ENCODE data around the gene SPDYE1. TPM values are rescaled to one million over a fixed set of nuclear protein-coding genes. Genes with fewer than 3 reads are reported as not detected.
"Not testable (repeated sequence)": the region's sequence is repeated elsewhere in the genome, so short reads cannot be mapped to it uniquely, and the experiment has no call there.

SPDYE1 gene
- total RNA-seq, 1 donor from 2014 or later, result not detected

DNA sequence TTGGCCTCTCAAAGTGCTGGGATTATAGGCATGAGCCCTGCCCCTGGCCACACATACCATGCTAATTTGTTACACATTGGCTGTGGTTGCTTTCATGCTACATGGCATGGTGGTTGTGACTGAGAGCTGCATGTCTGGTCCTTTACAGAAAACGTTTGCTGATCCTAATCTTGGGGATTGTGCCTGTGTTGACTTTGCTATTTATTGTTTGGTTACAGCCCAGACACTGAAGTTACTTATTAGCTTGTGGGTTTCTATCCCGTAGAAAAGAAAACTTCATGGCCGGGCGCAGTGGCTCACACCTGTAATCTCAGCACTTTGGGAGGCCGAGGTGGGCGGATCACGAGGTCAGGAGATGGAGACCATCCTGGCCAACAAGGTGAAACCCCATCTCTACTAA is 24.4 kb downstream of the SPDYE1 start:
- H3K79me2 ChIP-seq (ENCODE audit: insufficient read depth, low read length); H3K9ac ChIP-seq (ENCODE audit: low read length); H3K27ac ChIP-seq (ENCODE audit: low read depth, low read length); FAIRE-seq; H3K4me1 Mint-ChIP-seq (ENCODE audit: low read depth, unreplicated experiment); H3K36me3 ChIP-seq (ENCODE audit: insufficient read depth, low read length); H3K27me3 ChIP-seq (ENCODE audit: insufficient read depth, low read length); H3K4me1 ChIP-seq (ENCODE audit: insufficient read depth, low read length); H3K4me3 ChIP-seq (ENCODE audit: insufficient read depth, low read depth, low read length); DNase-seq (ENCODE audit: low read depth); H3K36me3 Mint-ChIP-seq (ENCODE audit: low read depth, unreplicated experiment); H2AFZ ChIP-seq (ENCODE audit: low read depth, low read length); H3K9me3 ChIP-seq (ENCODE audit: insufficient read depth, low read depth, low read length); H4K20me1 ChIP-seq (ENCODE audit: insufficient read depth, low read length); H3K4me3 Mint-ChIP-seq (ENCODE audit: unreplicated experiment); H3K27me3 Mint-ChIP-seq (ENCODE audit: low read depth, unreplicated experiment); H3K27ac Mint-ChIP-seq (ENCODE audit: unreplicated experiment); H3K9me3 Mint-ChIP-seq (ENCODE audit: unreplicated experiment); H3K4me2 ChIP-seq (ENCODE audit: low read length): not testable (repeated sequence)

- not testable (repeated sequence) for H3K4me3 Mint-ChIP-seq (ENCODE audit: unreplicated experiment)
Measured at GRCh38 chr7:44022796-44023467, 25.2 kb downstream of the SPDYE1 start.

DNA sequence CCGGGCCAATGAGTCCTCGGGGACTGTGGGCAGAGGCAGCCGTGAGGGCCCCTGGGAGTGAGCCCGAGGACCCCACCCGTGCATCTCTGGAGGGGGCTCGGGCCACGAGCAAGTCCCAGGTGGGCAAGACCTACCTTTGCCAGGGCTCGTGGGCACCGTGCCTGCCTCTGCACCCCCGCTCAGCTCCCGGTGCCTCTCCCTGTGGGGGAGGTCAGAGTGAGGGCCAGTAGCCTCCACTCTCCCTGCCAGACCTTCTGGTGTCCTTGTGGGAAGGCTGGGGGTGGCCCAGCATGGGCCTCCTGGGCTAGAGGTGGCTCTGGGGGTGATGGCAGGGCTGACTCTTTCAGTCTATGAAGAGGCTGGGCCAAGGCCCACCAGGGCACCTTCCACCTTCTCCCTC is 31.7 kb downstream of the SPDYE1 start:
- FAIRE-seq; H2AFZ ChIP-seq (ENCODE audit: low read depth, low read length); H3K36me3 ChIP-seq (ENCODE audit: insufficient read depth, low read length); H3K4me3 Mint-ChIP-seq (ENCODE audit: unreplicated experiment); H3K4me1 Mint-ChIP-seq (ENCODE audit: low read depth, unreplicated experiment); H3K9me3 Mint-ChIP-seq (ENCODE audit: unreplicated experiment); H3K9ac ChIP-seq (ENCODE audit: low read length); H3K27me3 ChIP-seq (ENCODE audit: insufficient read depth, low read length); H3K27ac ChIP-seq (ENCODE audit: low read depth, low read length); H3K79me2 ChIP-seq (ENCODE audit: insufficient read depth, low read length); DNase-seq (ENCODE audit: low read depth); H3K27ac Mint-ChIP-seq (ENCODE audit: unreplicated experiment); H3K36me3 Mint-ChIP-seq (ENCODE audit: low read depth, unreplicated experiment); H3K4me3 ChIP-seq (ENCODE audit: insufficient read depth, low read depth, low read length); H3K4me1 ChIP-seq (ENCODE audit: insufficient read depth, low read length); H3K4me2 ChIP-seq (ENCODE audit: low read length); H4K20me1 ChIP-seq (ENCODE audit: insufficient read depth, low read length); H3K9me3 ChIP-seq (ENCODE audit: insufficient read depth, low read depth, low read length); H3K27me3 Mint-ChIP-seq (ENCODE audit: low read depth, unreplicated experiment): not testable (repeated sequence)

More at GRCh38 chr7:44022796-44023467, 25.2 kb downstream of the SPDYE1 start:
- H3K36me3 Mint-ChIP-seq (ENCODE audit: low read depth, unreplicated experiment); H3K9ac ChIP-seq (ENCODE audit: low read length); H3K4me1 ChIP-seq (ENCODE audit: insufficient read depth, low read length); H2AFZ ChIP-seq (ENCODE audit: low read depth, low read length); H3K36me3 ChIP-seq (ENCODE audit: insufficient read depth, low read length); H3K79me2 ChIP-seq (ENCODE audit: insufficient read depth, low read length); H3K4me1 Mint-ChIP-seq (ENCODE audit: low read depth, unreplicated experiment); H3K4me2 ChIP-seq (ENCODE audit: low read length); H3K27ac Mint-ChIP-seq (ENCODE audit: unreplicated experiment); H3K4me3 ChIP-seq (ENCODE audit: insufficient read depth, low read depth, low read length); H3K9me3 Mint-ChIP-seq (ENCODE audit: unreplicated experiment); H3K27ac ChIP-seq (ENCODE audit: low read depth, low read length); H4K20me1 ChIP-seq (ENCODE audit: insufficient read depth, low read length); DNase-seq (ENCODE audit: low read depth); H3K27me3 ChIP-seq (ENCODE audit: insufficient read depth, low read length); FAIRE-seq; H3K9me3 ChIP-seq (ENCODE audit: insufficient read depth, low read depth, low read length): not testable (repeated sequence)
- H3K27me3 Mint-ChIP-seq (ENCODE audit: low read depth, unreplicated experiment), result peaks cover 10% of the 10 kb centered on the region

DNA sequence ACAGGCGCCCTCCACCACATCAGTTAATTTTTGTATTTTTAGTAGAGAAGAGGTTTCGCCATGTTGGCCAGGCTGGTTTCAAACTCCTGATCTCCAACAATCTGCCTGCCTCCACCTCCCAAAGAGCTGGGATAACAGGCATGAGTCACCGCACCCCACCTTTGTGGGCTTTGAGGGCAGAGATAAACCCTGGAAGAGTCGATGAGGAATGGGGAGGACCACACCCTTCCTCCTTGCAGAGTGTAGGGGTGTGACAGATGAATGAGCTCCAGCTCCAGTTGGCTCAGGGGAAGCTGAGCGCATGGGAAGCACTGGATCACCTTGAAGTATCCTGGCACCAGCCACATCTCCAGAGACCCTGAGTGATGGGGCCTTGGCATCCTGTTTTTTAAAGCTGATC is 32.3 kb downstream of the SPDYE1 start:
- not testable (repeated sequence) for H3K9ac ChIP-seq (ENCODE audit: low read length); H3K79me2 ChIP-seq (ENCODE audit: insufficient read depth, low read length); H3K4me1 Mint-ChIP-seq (ENCODE audit: low read depth, unreplicated experiment); H3K27ac Mint-ChIP-seq (ENCODE audit: unreplicated experiment); DNase-seq (ENCODE audit: low read depth); H3K27me3 ChIP-seq (ENCODE audit: insufficient read depth, low read length); H2AFZ ChIP-seq (ENCODE audit: low read depth, low read length); H3K36me3 ChIP-seq (ENCODE audit: insufficient read depth, low read length); H3K9me3 Mint-ChIP-seq (ENCODE audit: unreplicated experiment); H3K4me2 ChIP-seq (ENCODE audit: low read length); H3K4me3 Mint-ChIP-seq (ENCODE audit: unreplicated experiment); H4K20me1 ChIP-seq (ENCODE audit: insufficient read depth, low read length); H3K4me1 ChIP-seq (ENCODE audit: insufficient read depth, low read length); H3K27me3 Mint-ChIP-seq (ENCODE audit: low read depth, unreplicated experiment); FAIRE-seq; H3K4me3 ChIP-seq (ENCODE audit: insufficient read depth, low read depth, low read length); H3K27ac ChIP-seq (ENCODE audit: low read depth, low read length); H3K36me3 Mint-ChIP-seq (ENCODE audit: low read depth, unreplicated experiment); H3K9me3 ChIP-seq (ENCODE audit: insufficient read depth, low read depth, low read length)

DNA sequence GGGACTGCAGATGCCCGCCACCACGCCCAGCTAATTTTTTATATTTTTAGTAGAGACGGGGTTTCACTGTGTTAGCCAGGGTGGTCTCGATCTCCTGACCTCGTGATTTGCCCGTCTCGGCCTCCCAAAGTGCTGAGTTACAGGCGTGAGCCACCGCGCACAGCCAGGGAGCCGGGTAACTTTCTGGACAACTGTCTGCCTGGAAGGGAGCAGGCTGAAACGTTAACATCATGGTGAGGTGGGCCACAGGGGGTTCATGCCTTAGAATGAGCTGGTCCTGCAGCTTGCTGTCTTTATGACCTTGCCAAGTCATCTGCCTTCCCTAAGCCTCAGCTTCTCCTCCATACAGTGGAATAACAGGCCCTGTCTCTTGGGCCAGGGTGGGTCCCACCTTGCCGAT is 33.6 kb downstream of the SPDYE1 start:
- not testable (repeated sequence) for H3K27ac ChIP-seq (ENCODE audit: low read depth, low read length); H3K4me2 ChIP-seq (ENCODE audit: low read length); H3K27me3 ChIP-seq (ENCODE audit: insufficient read depth, low read length); DNase-seq (ENCODE audit: low read depth); H2AFZ ChIP-seq (ENCODE audit: low read depth, low read length); H4K20me1 ChIP-seq (ENCODE audit: insufficient read depth, low read length); H3K4me1 ChIP-seq (ENCODE audit: insufficient read depth, low read length); H3K9ac ChIP-seq (ENCODE audit: low read length); H3K4me3 Mint-ChIP-seq (ENCODE audit: unreplicated experiment); H3K36me3 Mint-ChIP-seq (ENCODE audit: low read depth, unreplicated experiment); H3K9me3 ChIP-seq (ENCODE audit: insufficient read depth, low read depth, low read length); H3K36me3 ChIP-seq (ENCODE audit: insufficient read depth, low read length); H3K27ac Mint-ChIP-seq (ENCODE audit: unreplicated experiment); H3K9me3 Mint-ChIP-seq (ENCODE audit: unreplicated experiment); FAIRE-seq; H3K4me3 ChIP-seq (ENCODE audit: insufficient read depth, low read depth, low read length); H3K4me1 Mint-ChIP-seq (ENCODE audit: low read depth, unreplicated experiment); H3K79me2 ChIP-seq (ENCODE audit: insufficient read depth, low read length); H3K27me3 Mint-ChIP-seq (ENCODE audit: low read depth, unreplicated experiment)

GRCh38 chr7:44032031-44032430 is 34.3 kb downstream of the SPDYE1 start:
- not testable (repeated sequence) for H3K36me3 Mint-ChIP-seq (ENCODE audit: low read depth, unreplicated experiment); H3K4me1 Mint-ChIP-seq (ENCODE audit: low read depth, unreplicated experiment); H4K20me1 ChIP-seq (ENCODE audit: insufficient read depth, low read length); DNase-seq (ENCODE audit: low read depth); H3K79me2 ChIP-seq (ENCODE audit: insufficient read depth, low read length); H2AFZ ChIP-seq (ENCODE audit: low read depth, low read length); H3K9me3 Mint-ChIP-seq (ENCODE audit: unreplicated experiment); H3K4me2 ChIP-seq (ENCODE audit: low read length); H3K9me3 ChIP-seq (ENCODE audit: insufficient read depth, low read depth, low read length); H3K36me3 ChIP-seq (ENCODE audit: insufficient read depth, low read length); H3K4me3 ChIP-seq (ENCODE audit: insufficient read depth, low read depth, low read length); H3K27ac ChIP-seq (ENCODE audit: low read depth, low read length); H3K27me3 Mint-ChIP-seq (ENCODE audit: low read depth, unreplicated experiment); H3K4me1 ChIP-seq (ENCODE audit: insufficient read depth, low read length); H3K4me3 Mint-ChIP-seq (ENCODE audit: unreplicated experiment); FAIRE-seq; H3K9ac ChIP-seq (ENCODE audit: low read length); H3K27ac Mint-ChIP-seq (ENCODE audit: unreplicated experiment); H3K27me3 ChIP-seq (ENCODE audit: insufficient read depth, low read length)
